Renal cortex interstitium (tissue), 15 donors: Measurements from ENCODE around the gene LTBR. TPM values are rescaled to one million over a fixed set of nuclear protein-coding genes. Genes with fewer than 3 reads are reported as not detected.
"Not testable (repeated sequence)": the region's sequence is repeated elsewhere in the genome, so short reads cannot be mapped to it uniquely, and the experiment has no call there.

Experiments
- DNase-seq, 11 donors: peaks; one replicate each; pipeline ENCODE4 v3.0.0-alpha.2; 2013; ENCODE audit warnings: low read depth in 9 of 11, low spot score in 4 of 11; ENCODE audit errors: extremely low read depth in 1 of 11
- long read RNA-seq, 16 experiments: transcript quantifications; one replicate each; lab custom pipeline, GENCODE V29; 2026
- polyA plus RNA-seq, 3 donors: library from polyadenylated mRNA; unstranded; fragments of 120-200 nt; gene quantifications; one replicate each; pipeline ENCODE4 v1.2.1, GENCODE V29; 2013; ENCODE audit not compliant: insufficient read length in 3 of 3

Gene LTBR
- polyA plus RNA-seq, result 10 to 100 TPM; 52.6 to 71.7 (median 65.2) TPM
- long read RNA-seq, donor 1, transcript LTBR-201 (10 exons, 2,260 nt), result major isoform, 11 of 14 reads
- long read RNA-seq, donor 1, partial matches to known transcripts, result 0 of 14 reads
- long read RNA-seq, donor 1, other reads (novel, unspliced or antisense), result 0 of 14 reads
- long read RNA-seq, donor 2, partial matches to known transcripts, result 12 of 15 reads
- long read RNA-seq, donor 2, other reads (novel, unspliced or antisense), result 0 of 15 reads
- long read RNA-seq, donor 3, transcript LTBR-201 (10 exons, 2,260 nt), result major isoform, 9 of 16 reads
- long read RNA-seq, donor 3, partial matches to known transcripts, result 5 of 16 reads
- long read RNA-seq, donor 3, other reads (novel, unspliced or antisense), result 0 of 16 reads
- long read RNA-seq, donor 4, partial matches to known transcripts, result 0 of 5 reads
- long read RNA-seq, donor 4, other reads (novel, unspliced or antisense), result 0 of 5 reads
- long read RNA-seq, donor 5, result 0 reads
- long read RNA-seq, donor 6, transcript LTBR-201 (10 exons, 2,260 nt), result major isoform, 8 of 19 reads
- long read RNA-seq, donor 6, partial matches to known transcripts, result 6 of 19 reads
- long read RNA-seq, donor 6, other reads (novel, unspliced or antisense), result 0 of 19 reads
- long read RNA-seq, donor 7, transcript LTBR-201 (10 exons, 2,260 nt), result major isoform, 9 of 9 reads
- long read RNA-seq, donor 7, partial matches to known transcripts, result 0 of 9 reads
- long read RNA-seq, donor 7, other reads (novel, unspliced or antisense), result 0 of 9 reads
- long read RNA-seq, donor 8, transcript LTBR-201 (10 exons, 2,260 nt), result major isoform, 18 of 32 reads
- long read RNA-seq, donor 8, partial matches to known transcripts, result 10 of 32 reads
- long read RNA-seq, donor 8, other reads (novel, unspliced or antisense), result 0 of 32 reads
- long read RNA-seq, donor 9, transcript LTBR-201 (10 exons, 2,260 nt), result major isoform, 9 of 13 reads
- long read RNA-seq, donor 9, partial matches to known transcripts, result 0 of 13 reads
- long read RNA-seq, donor 9, other reads (novel, unspliced or antisense), result 0 of 13 reads
- long read RNA-seq, donor 10, transcript LTBR-201 (10 exons, 2,260 nt), result major isoform, 8 of 11 reads
- long read RNA-seq, donor 10, partial matches to known transcripts, result 0 of 11 reads
- long read RNA-seq, donor 10, other reads (novel, unspliced or antisense), result 0 of 11 reads
- long read RNA-seq, donor 11, transcript LTBR-201 (10 exons, 2,260 nt), result major isoform, 5 of 6 reads
- long read RNA-seq, donor 11, partial matches to known transcripts, result 0 of 6 reads
- long read RNA-seq, donor 11, other reads (novel, unspliced or antisense), result 0 of 6 reads
- long read RNA-seq, donor 12, transcript LTBR-201 (10 exons, 2,260 nt), result major isoform, 7 of 11 reads
- long read RNA-seq, donor 12, partial matches to known transcripts, result 0 of 11 reads
- long read RNA-seq, donor 12, other reads (novel, unspliced or antisense), result 0 of 11 reads
- long read RNA-seq, donor 13, result 0 reads
- long read RNA-seq, donor 14, partial matches to known transcripts, result 0 of 4 reads
- long read RNA-seq, donor 14, other reads (novel, unspliced or antisense), result 0 of 4 reads
- long read RNA-seq, donor 15, partial matches to known transcripts, result 0 of 2 reads
- long read RNA-seq, donor 15, other reads (novel, unspliced or antisense), result 0 of 2 reads
- long read RNA-seq, donor 16, transcript LTBR-201 (10 exons, 2,260 nt), result major isoform, 26 of 49 reads
- long read RNA-seq, donor 16, transcript LTBR-203 (2 exons, 2,327 nt), result minor isoform, 6 of 49 reads
- long read RNA-seq, donor 16, partial matches to known transcripts, result 10 of 49 reads
- long read RNA-seq, donor 16, other reads (novel, unspliced or antisense), result 5 of 49 reads

DNA sequence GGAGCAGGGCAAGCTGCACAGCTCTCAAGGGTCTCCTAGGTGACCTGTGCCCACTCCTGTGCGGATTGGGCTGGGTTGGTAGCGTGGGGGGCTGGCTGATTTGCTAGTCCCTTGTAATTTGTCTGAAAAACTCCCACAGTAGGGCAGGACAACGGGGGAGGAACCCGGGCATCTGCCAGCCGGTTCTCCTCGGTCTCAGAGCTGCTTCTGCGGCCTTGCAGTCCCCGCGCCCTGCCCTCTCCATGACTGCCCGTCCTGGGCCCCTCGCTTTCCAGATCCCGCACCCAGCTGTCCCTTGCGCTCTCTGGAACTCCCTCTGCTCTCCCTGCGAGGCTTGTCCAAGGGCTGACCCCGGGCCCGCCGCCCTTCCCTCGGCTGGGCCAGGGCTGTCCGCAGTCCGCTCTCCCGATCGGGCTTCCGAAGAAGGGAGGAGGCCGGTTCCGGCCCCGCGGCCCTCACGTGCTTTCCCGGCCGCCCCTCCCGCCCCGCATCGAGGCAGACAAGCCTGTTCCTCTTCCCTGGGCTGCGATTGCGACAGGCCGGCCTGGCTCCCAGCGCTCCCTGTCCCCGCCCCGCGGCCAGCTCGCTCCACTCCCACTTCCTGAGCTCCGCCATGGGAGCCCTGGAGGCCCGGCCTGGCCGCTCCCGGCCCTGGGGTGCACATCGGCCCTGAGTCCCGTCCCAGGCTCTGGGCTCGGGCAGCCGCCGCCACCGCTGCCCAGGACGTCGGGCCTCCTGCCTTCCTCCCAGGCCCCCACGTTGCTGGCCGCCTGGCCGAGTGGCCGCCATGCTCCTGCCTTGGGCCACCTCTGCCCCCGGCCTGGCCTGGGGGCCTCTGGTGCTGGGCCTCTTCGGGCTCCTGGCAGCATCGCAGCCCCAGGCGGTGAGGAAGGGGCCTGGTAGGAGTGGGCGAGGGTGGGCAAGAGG lies at the start of gene LTBR:
TSS of gene LTBR (plus strand) at position 591 of the 927 bp plus-strand sequence. CDS start at position 788, 197 bp downstream.
- peak in 7 of 11 donors; percentile 76 to 85 (median 83) for DNase-seq

DNA sequence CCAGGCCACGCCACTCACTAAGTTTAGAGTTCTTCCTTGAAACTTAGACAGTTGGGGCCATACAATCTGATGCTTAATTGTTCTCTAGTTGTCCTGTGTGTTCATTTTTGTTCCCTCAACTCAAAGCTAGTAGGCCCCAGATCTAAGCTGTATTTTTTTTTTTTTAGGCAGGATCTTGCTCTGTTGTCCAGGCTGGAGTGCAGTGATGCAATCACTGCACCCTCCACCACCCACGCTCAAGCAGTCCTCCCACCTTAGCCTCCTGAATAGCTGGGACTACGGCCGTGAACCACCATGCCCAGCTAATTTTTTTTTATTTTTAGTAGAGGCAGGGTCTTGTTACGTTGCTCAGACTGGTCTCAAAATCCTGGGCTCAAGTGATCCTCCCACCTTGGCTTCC lies 49.6 kb upstream of the LTBR start:
- DNase-seq, result no peak

DNA sequence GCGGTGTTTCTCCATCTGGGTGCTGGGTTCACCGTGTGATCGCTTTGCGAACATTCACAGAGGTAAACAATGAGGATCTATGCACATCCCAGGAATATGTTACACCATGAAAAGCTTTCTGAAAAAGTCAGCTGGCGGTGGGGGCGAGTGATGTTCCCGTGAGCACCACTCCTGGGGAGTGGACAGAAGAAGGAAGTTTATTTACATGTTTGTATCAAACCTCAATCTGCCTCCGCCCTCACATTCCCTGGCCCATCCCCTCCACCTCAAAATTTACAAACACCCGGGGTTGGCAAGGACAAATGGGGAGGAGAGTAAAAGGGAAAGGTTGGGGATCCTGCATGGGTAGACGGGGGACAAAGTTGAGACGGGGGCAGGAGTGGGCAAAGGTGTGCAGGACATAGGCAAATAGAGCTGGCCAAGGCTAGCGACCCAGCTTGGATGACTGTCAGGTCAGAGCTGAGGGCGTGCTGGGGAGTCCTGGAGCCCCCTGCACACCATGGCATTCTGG lies 49.0 kb upstream of the LTBR start:
- DNase-seq, result no peak

DNA sequence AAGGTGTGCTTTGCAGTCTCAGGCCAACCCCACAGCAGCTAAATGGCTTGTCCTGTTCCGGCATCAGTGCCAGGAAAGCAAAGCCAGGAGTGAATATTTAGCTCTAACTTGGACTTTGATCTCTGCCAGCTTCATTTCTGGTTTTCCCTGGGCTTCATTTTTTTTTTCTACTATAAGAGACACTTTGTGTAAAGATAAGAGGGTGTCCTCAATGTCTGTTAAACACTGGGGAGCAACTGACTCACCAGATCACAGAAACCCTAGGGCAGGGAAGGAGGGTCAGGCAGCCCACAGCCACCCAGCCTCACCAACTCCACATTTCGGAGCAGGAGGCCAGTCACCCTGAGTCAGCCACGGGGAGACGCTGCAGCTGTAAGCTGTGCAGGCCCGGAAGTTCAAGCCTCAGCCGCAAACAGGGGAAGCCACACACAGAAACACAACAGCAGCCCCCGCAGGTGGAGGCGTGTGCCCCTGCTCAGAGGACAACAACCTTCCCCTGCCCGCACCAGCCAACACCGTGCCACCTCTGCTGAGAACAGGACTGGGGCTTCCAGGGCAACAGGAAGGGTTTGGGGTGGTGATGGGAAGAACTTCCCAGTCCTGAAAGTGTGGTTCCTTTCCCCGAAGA lies 48.4 kb upstream of the LTBR start:
- DNase-seq, result no peak

DNA sequence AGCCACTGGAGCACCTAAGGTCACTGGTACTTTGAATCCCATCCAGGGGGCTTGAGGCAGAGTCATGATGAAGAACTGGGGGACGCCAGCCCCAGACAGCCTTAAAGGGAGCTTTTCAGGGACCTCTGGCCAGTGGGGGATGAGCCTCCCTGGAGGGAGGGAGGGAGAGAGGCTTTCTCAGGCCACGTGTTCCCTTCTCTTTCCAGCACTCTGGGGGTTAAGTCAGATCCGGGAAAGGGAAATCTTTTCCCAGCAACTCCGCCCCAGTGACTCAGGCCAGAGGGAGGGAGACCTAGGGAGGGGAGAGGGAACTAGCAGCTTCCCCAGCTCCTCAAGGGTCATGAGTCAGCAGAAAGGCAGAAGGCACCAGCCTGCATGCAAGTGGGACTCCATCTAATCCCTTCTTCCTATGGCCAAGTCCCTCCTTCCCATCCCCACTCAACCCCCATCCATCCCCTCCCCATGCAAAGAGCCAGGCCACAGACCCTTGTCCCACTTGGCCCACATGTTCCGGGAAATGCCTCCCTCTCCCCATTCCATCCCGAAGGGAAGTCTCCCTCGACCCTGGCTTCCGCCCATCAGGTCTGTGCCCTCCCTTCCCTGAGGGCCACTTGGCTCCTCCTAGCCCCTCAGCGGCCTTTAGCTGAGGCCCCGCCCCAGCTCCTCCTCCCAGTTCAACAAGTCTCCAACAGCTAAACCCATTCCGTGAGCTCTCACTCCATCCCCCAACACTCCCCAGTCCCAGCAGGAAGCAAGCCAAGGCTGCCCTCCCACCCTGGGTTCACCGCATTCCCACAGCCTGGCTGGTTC lies 47.7 kb upstream of the LTBR start:
- DNase-seq, result peak; percentile 85 to 95 (median 90)

DNA sequence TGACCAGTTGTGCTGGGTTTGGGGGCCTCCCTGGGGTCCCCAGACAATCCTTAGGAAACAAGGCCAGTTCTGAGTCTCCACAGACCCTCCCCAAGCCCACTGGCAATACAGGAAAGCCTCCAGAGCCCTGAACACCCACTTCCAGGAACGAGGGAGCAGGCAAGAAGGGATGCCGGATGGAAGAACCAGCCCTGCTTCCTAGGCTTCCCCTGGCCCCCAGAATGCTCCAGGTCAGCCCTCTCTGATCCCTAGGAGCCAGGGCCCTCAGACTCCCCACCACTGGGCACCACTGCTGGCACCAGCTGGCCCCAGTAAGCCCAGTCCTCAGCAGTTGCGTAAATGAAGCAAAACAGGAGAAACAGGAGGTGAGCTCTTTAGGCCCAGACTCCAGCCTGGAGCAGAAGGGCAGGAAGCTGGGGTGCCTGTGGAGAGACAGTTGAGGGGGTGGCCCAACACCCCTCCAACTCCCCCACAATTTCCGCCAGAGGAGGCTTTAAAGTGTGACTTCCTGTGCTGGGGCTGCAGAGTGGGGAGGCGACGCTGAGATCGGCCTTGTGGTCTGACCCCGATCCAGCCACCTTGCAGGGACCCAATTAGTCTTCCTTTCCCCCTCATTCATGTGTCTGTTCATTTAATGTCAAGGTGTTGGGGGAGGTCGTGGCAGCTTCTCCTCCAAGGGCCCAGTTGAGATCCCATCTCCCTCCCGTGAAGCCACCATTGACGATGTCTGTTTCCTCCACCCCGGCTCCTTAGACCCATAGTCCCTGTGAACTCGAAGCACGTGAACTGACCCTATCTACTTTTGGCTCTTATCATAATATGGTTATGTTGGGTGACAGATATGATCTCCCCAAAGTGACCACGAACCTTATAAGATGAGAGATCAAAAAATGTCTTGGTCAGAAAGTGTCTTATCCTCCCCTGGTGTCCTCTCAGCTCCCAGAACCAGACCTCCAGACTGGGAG lies 46.8 kb upstream of the LTBR start:
- no peak for DNase-seq

DNA sequence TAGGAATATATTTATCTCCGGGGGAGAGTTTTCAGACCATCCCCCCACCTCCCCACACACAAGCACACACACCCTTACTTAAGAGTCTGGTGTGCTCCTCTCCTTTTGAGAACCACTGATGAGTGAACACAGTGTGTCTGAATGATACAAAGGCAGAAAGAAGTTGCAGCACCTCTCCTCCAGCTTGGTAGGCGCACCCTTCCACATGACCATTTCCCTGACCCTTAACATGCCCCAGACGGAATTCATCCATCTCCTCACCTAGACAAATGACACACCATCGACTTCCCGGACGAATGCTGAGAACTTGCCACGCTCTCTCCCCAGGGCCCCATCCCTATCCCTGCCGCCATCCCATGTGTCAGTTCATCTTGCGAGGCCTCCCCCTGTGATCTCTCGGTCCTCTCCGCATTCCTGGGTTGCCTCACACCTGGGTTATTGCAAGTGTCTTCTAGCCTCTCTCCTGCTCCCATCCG lies 46.0 kb upstream of the LTBR start:
- no peak for DNase-seq

DNA sequence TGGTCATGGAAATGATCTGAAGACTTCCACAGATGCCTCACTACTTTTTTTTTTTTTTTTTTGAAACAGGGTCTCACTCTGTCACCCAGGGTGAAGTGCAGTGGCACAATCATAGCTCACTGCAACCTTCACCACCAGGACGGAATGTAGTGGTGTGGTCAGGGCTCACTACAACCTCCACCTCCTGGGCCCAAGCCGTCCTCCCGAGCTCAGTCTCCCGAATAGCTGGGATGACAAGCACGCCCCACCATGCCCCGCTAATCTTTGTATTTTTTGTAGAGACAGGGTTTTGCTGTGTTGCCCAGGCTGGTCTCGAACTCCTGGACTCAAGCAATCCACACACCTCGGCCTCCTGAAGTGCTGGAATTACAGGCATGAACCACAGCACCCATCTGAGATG lies 45.4 kb upstream of the LTBR start:
- not testable (repeated sequence) for DNase-seq

DNA sequence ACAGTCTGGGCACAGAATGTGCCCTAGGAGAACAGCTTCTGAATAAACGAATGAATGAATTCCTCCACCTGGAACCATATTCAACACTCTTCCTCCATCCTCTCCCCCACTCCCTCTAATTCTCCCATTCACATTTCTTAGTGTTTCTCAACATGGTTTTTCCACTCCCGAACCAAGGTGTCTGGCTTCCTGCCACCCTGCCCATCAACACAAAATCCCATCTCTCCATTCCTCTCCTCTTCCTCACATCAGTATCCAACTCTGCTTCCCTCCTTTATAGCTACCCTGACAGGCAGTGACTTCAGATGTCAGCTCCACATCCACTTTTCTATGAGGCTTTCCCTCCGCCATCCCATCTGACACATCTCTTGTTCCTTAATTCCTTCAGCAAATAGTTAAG lies 45.0 kb upstream of the LTBR start:
- no peak for DNase-seq

DNA sequence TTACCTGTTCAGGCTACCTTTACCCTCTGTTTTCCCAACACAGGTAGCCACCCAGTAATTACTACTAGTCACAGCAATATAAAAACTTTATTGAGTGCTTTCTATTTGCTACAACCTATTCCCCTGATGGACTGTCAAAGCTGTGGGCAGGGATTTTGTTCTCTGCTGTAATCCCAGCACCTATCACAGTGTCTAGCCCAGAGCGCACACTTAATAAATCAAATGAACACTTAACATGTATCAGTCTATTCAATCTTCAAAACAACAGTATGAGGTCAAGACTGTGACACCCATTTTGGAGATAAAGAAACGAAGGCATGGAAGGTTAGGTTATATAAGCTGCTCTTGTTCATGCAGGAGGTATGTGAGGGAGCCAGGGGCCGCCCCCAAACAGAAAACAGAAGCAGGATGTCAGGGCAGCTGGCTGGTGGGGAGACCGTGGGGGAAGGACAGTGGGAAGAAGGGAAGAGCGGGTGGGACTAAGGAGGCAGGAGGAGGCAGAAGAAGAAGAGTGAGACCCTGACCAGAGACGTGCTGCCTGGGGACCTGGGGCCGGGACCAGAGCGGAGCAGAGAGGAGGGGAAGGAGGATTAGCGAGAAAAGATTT lies 43.8 kb upstream of the LTBR start:
- DNase-seq, result no peak

DNA sequence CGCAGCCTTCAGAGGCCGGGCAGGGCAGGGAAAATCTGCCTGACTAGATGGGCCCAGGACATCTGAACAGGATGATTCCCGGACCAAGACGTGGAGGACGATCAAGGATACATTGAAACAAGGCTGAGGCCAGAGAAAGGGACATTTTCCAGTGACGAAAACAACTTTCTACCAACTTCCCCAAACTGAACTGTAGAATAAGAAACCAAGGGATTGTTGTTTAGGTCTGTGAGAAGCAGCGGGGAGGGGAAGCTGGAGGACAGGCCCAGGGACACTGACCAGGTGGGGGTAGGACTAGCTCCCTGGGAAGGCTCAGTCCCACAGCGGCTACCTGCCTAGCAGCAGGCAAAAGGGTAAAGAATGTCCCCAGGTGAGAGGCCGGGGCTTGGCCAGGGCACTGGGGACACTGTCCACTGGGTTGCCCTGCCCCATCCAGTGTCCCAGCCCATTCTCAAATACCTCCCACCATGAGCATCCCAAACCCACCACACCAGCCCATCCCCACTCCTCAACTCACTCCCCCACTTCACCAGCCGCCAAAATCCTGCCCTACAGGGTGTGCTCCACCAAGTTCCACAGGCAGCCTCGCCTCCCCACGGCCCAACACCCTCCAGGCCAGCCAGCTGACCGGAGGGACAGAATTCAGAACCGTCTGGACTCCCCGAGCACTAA lies 43.1 kb upstream of the LTBR start:
- DNase-seq, result no peak

DNA sequence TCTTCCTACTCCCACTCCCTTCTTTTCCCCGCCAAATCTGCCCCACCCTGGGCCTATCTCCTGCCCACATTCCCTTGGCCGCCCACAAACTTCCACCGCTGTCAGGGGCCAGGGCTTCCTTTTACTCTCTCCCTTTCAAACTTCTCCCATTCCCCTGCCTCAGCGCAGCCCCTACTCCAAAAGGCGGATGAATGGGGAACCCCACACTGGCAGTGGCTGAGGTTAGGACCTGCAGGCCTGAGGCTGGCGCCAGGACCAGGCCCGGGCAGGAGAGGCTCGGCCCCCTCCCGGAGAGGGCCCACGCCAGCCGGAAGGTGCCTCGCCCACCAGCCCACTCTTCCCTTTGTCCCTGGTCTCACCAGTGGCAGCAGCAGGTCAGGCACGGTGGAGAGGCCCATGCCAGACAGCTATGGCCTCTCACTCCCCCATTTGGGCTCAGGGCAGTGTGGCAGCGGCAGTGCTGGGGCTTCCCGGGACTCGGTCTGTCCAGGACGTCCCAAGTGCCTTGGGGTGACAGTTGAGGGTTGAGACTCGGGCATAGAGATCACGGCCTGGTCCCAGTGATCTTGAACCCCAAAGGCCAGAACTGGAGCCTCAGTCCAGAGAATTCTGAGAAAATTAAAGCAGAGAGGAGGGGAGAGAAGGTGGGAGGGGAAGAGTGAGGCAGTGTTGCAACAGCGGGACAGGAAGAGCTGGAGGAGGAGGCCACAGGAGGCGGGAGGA lies 42.4 kb upstream of the LTBR start, which contains the start of gene TNFRSF1A:
TSS of gene TNFRSF1A (minus strand) at position 660 of the 723 bp plus-strand sequence. CDS start at position 398, 262 bp downstream.
- DNase-seq, result peak in 2 of 11 donors; percentile 68 to 69
